ENCODE results near the gene ATP2B3.
A peak's percentile ranks its signal among the peaks of the same experiment; 100 is the strongest.

The ATP2B3 gene

GRCh38 chrX:153590961-153591956, 73.8 kb downstream of the ATP2B3 start:
- no peaks in the 10 kb centered on the region for H3K27me3 ChIP-seq (ENCODE audit: low read depth, low read length)
- H3K36me3 ChIP-seq (ENCODE audit: control insufficient read depth in 1 of 2, insufficient read depth in 2 of 2, low read length in 2 of 2), result peaks cover 11 to 63% of the 10 kb centered on the region in 2 donors
- H3K4me3 ChIP-seq (ENCODE audit: low read depth in 1 of 2, low read length in 2 of 2), result no peak overlapping the region
- H3K27ac ChIP-seq (ENCODE audit: low read length), result no peak overlapping the region
- H3K4me1 ChIP-seq (ENCODE audit: control insufficient read depth in 1 of 2, insufficient read depth in 2 of 2, low read length in 2 of 2), result no peaks in the 10 kb centered on the region
- H3K9me3 ChIP-seq (ENCODE audit: control insufficient read depth in 1 of 2, low read length in 2 of 2), result no peaks in the 10 kb centered on the region

- no peaks in the 10 kb centered on the region for H3K9me3 ChIP-seq (ENCODE audit: control insufficient read depth in 1 of 2, low read length in 2 of 2)
- peaks cover 11 to 62% of the 10 kb centered on the region in 2 donors for H3K36me3 ChIP-seq (ENCODE audit: control insufficient read depth in 1 of 2, insufficient read depth in 2 of 2, low read length in 2 of 2)
- H3K4me1 ChIP-seq (ENCODE audit: control insufficient read depth in 1 of 2, insufficient read depth in 2 of 2, low read length in 2 of 2), result no peaks in the 10 kb centered on the region
- no peak overlapping the region for H3K27ac ChIP-seq (ENCODE audit: low read length)
- H3K4me3 ChIP-seq (ENCODE audit: low read depth in 1 of 2, low read length in 2 of 2), result no peak overlapping the region
- no peaks in the 10 kb centered on the region for H3K27me3 ChIP-seq (ENCODE audit: low read depth, low read length)
Measured at GRCh38 chrX:153592091-153592833, 74.8 kb downstream of the ATP2B3 start.

DNA sequence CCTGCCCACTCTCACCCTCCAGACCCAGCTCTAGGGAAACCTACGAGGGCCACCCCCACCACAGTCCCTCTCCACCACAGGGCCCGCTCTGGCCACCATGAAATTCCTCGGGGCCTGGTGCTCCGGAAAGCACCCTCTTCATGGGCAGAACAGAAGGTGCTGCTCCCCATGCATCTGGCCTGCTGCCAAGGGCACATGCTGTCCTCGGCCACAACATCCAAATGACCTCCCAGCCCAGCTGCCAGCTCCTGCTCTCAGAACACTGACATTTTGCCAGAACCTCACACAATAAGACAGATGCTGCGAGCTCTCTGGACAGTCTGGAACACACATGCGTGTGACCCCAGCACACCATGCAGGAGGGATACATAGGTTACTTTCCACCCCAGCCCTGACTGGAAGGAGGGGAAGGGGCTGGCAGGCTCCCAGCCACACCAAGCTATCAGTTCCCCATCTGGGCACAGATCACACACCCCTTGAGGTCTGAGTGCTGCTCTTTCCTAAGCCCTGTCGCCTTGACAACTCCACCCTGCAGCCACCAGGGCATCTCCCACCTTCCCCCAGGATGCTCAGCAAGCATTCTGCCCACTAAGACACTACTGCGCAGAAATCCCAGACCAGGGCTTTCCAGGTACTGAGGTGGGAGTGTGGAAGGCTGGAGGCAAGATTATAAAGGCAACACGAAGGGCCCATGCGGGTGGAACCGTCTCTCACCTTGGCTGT, 75.7 kb downstream of the ATP2B3 start:
- Histone ChIP-seq H3K27ac (ENCODE audit: low read length) (no peak overlapping the region), H3K4me1 (ENCODE audit: control insufficient read depth in 1 of 2, insufficient read depth in 2 of 2, low read length in 2 of 2) (no peaks in the 10 kb centered on the region), H3K27me3 (ENCODE audit: low read depth, low read length) (no peaks in the 10 kb centered on the region)

GRCh38 chrX:153593811-153594500, 76.5 kb downstream of the ATP2B3 start:
- H3K27me3 ChIP-seq (ENCODE audit: low read depth, low read length), result no peaks in the 10 kb centered on the region
- no peak overlapping the region for H3K4me3 ChIP-seq (ENCODE audit: low read depth in 1 of 2, low read length in 2 of 2)
- no peak overlapping the region for H3K27ac ChIP-seq (ENCODE audit: low read length)
- no peaks in the 10 kb centered on the region for H3K9me3 ChIP-seq (ENCODE audit: control insufficient read depth in 1 of 2, low read length in 2 of 2)
- peaks cover 4 to 45% of the 10 kb centered on the region in 2 donors for H3K36me3 ChIP-seq (ENCODE audit: control insufficient read depth in 1 of 2, insufficient read depth in 2 of 2, low read length in 2 of 2)
- no peaks in the 10 kb centered on the region for H3K4me1 ChIP-seq (ENCODE audit: control insufficient read depth in 1 of 2, insufficient read depth in 2 of 2, low read length in 2 of 2)

More for the DNA sequence above, 75.7 kb downstream of the ATP2B3 start:
- no peaks in the 10 kb centered on the region for H3K9me3 ChIP-seq (ENCODE audit: control insufficient read depth in 1 of 2, low read length in 2 of 2)
- peaks cover 4 to 53% of the 10 kb centered on the region in 2 donors for H3K36me3 ChIP-seq (ENCODE audit: control insufficient read depth in 1 of 2, insufficient read depth in 2 of 2, low read length in 2 of 2)
- no peak overlapping the region for H3K4me3 ChIP-seq (ENCODE audit: low read depth in 1 of 2, low read length in 2 of 2)

DNA sequence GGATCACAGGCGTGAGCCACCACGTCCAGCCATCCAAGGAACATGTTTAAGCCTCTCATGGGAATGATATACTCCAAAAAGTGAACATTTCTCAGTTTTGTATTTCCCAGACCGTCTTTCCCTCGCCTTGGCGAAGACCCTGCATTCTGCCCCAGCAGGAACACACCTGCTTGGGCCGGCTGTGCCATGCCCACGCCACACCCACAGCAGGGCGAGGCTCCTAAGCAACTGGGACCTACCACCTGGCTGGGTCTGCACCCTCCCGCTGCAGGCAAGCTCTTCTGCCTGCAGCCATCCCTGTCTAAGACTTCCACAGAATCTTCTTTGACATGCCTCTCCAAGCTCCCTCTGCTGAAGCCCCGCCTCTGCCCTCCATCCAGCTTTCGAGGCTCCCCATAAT, 77.9 kb downstream of the ATP2B3 start:
- H3K27ac ChIP-seq (ENCODE audit: low read length), result no peak overlapping the region
- no peaks in the 10 kb centered on the region for H3K27me3 ChIP-seq (ENCODE audit: low read depth, low read length)
- H3K4me1 ChIP-seq (ENCODE audit: control insufficient read depth in 1 of 2, insufficient read depth in 2 of 2, low read length in 2 of 2), result peaks cover 0 to 6% of the 10 kb centered on the region in 2 donors
- H3K36me3 ChIP-seq (ENCODE audit: control insufficient read depth in 1 of 2, insufficient read depth in 2 of 2, low read length in 2 of 2), result peaks cover 4 to 44% of the 10 kb centered on the region in 2 donors
- H3K4me3 ChIP-seq (ENCODE audit: low read depth in 1 of 2, low read length in 2 of 2), result no peak overlapping the region
- H3K9me3 ChIP-seq (ENCODE audit: control insufficient read depth in 1 of 2, low read length in 2 of 2), result no peaks in the 10 kb centered on the region

- H3K4me3 ChIP-seq (ENCODE audit: low read depth in 1 of 2, low read length in 2 of 2), result no peak overlapping the region
- no peaks in the 10 kb centered on the region for H3K9me3 ChIP-seq (ENCODE audit: control insufficient read depth in 1 of 2, low read length in 2 of 2)
- peaks cover 4 to 36% of the 10 kb centered on the region in 2 donors for H3K36me3 ChIP-seq (ENCODE audit: control insufficient read depth in 1 of 2, insufficient read depth in 2 of 2, low read length in 2 of 2)
- no peak overlapping the region for H3K27ac ChIP-seq (ENCODE audit: low read length)
- peaks cover 0 to 14% of the 10 kb centered on the region in 2 donors for H3K4me1 ChIP-seq (ENCODE audit: control insufficient read depth in 1 of 2, insufficient read depth in 2 of 2, low read length in 2 of 2)
- no peaks in the 10 kb centered on the region for H3K27me3 ChIP-seq (ENCODE audit: low read depth, low read length)
Measured at GRCh38 chrX:153595859-153596857, 78.7 kb downstream of the ATP2B3 start.

DNA sequence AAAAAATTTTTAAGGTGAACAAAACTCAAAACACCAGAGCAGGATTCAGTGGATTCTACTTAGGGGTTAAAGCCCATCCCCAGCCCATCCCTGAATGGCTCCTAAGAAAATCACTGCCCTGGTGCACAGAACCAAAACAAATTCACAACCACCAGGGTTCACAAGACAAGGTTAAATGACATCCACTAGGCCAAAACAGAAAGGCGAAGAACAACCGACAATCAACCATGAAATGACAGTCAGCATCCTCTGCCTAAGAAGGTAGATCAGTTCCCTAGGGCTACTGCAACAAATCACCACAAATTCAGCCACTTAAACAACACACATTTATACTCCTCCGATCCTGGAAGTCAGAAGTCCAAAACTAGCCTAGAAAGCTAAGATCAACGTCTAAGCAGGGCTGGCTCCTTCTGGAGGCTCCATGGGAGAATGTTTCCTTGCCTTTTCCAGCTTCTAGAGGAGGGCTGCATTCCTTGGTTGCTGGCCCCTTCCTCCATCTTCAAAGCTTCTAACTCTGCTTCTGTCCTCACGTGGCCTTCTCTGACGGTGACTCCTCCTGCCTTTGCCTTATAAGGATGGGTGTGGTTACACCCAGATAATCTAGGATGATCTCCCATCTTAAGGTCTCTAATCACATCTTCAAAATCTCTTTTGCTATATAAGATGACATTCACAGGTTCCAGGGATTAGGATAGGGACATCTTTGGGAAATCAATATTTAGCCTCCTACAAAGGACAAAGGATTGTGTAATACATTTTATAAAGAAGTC, 79.7 kb downstream of the ATP2B3 start:
- no peak overlapping the region for H3K4me3 ChIP-seq (ENCODE audit: low read depth in 1 of 2, low read length in 2 of 2)
- H3K9me3 ChIP-seq (ENCODE audit: control insufficient read depth in 1 of 2, low read length in 2 of 2), result no peaks in the 10 kb centered on the region

DNA sequence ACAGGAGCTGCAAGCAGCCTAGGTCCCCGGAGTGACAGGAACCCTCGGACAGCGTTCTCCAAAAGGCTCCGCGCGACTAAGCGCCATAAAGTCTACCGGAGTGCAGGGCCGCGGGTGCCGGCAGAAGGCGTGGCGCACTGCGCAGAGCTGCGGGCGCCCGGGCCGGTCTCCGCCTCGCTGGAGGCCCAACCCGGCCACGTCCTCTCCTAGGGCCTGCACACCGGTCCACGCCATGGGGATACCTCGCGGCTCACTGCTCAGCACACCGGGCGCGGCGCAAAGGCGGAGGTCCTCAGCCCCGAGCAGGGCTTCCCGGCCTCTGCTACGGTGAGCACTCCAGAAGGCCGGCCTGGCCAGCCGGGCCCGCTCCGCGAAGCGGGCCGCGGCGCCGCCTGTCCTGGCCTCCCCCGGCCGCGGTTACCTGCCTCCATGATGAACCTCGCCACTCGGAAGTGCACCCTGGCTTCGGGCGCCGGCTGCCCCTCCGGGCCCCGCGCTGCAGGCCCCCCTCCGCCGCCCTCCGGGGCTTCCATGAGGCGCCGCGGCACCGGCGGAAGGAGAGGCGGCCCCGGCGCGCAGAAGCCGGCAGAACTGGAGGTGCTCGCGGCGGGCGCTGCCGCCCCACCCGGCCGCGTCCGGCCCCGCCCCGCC, 81.2 kb downstream of the ATP2B3 start, which contains the start of gene CCNQ:
TSS of gene CCNQ (minus strand) at position 599 of the 651 bp plus-strand sequence. CDS start at position 533, 66 bp downstream.
- H3K27me3 ChIP-seq (ENCODE audit: low read depth, low read length), result no peaks in the 10 kb centered on the region
- no peak within 1 kb of the TSS for H3K27ac ChIP-seq (ENCODE audit: low read length)
- peaks cover 4 to 12% of the 10 kb centered on the region in 2 donors for H3K36me3 ChIP-seq (ENCODE audit: control insufficient read depth in 1 of 2, insufficient read depth in 2 of 2, low read length in 2 of 2)
- peaks cover 0 to 14% of the 10 kb centered on the region in 2 donors for H3K4me1 ChIP-seq (ENCODE audit: control insufficient read depth in 1 of 2, insufficient read depth in 2 of 2, low read length in 2 of 2)
- peak within 1 kb of the TSS; percentile 72 to 73 for H3K4me3 ChIP-seq (ENCODE audit: low read depth in 1 of 2, low read length in 2 of 2)
- H3K9me3 ChIP-seq (ENCODE audit: control insufficient read depth in 1 of 2, low read length in 2 of 2), result no peaks in the 10 kb centered on the region

More for the DNA sequence above, 79.7 kb downstream of the ATP2B3 start:
- Histone ChIP-seq H3K4me1 (ENCODE audit: control insufficient read depth in 1 of 2, insufficient read depth in 2 of 2, low read length in 2 of 2) (peaks cover 0 to 14% of the 10 kb centered on the region in 2 donors), H3K27me3 (ENCODE audit: low read depth, low read length) (no peaks in the 10 kb centered on the region), H3K36me3 (ENCODE audit: control insufficient read depth in 1 of 2, insufficient read depth in 2 of 2, low read length in 2 of 2) (peaks cover 4 to 26% of the 10 kb centered on the region in 2 donors), H3K27ac (ENCODE audit: low read length) (no peak overlapping the region)
